ENCODE results near the gene TM4SF4.

The TM4SF4 gene

GRCh38 chr3:149506540-149506939 lies 32.0 kb downstream of the TM4SF4 start:
- DNase-seq = no peak

GRCh38 chr3:149506965-149507364 lies 32.5 kb downstream of the TM4SF4 start:
- no peaks in the 10 kb centered on the region for H3K27me3 ChIP-seq (ENCODE audit: insufficient read depth, low read depth, severe bottlenecking)
- DNase-seq = no peak
- TF ChIP-seq, protein P1, sequence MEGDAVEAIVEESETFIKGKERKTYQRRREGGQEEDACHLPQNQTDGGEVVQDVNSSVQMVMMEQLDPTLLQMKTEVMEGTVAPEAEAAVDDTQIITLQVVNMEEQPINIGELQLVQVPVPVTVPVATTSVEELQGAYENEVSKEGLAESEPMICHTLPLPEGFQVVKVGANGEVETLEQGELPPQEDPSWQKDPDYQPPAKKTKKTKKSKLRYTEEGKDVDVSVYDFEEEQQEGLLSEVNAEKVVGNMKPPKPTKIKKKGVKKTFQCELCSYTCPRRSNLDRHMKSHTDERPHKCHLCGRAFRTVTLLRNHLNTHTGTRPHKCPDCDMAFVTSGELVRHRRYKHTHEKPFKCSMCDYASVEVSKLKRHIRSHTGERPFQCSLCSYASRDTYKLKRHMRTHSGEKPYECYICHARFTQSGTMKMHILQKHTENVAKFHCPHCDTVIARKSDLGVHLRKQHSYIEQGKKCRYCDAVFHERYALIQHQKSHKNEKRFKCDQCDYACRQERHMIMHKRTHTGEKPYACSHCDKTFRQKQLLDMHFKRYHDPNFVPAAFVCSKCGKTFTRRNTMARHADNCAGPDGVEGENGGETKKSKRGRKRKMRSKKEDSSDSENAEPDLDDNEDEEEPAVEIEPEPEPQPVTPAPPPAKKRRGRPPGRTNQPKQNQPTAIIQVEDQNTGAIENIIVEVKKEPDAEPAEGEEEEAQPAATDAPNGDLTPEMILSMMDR (IDR thresholded peaks at IDR 0.05; ENCODE audit: low read depth, low read length) = no peak
- no peak overlapping the region for H3K4me3 ChIP-seq (ENCODE audit: low read depth, low read length)
- no peaks in the 10 kb centered on the region for H3K36me3 ChIP-seq
- H3K9me3 ChIP-seq (ENCODE audit: severe bottlenecking) = no peaks in the 10 kb centered on the region
- H3K27ac ChIP-seq = no peak overlapping the region

More at GRCh38 chr3:149506540-149506939, 32.0 kb downstream of the TM4SF4 start:
- H3K27me3 ChIP-seq (ENCODE audit: insufficient read depth, low read depth, severe bottlenecking) = no peaks in the 10 kb centered on the region
- no peak overlapping the region for H3K27ac ChIP-seq
- H3K4me3 ChIP-seq (ENCODE audit: low read depth, low read length) = no peak overlapping the region
- H3K36me3 ChIP-seq = no peaks in the 10 kb centered on the region
- TF ChIP-seq, protein P1 (IDR thresholded peaks at IDR 0.05; ENCODE audit: low read depth, low read length) = no peak
- no peaks in the 10 kb centered on the region for H3K9me3 ChIP-seq (ENCODE audit: severe bottlenecking)

DNA sequence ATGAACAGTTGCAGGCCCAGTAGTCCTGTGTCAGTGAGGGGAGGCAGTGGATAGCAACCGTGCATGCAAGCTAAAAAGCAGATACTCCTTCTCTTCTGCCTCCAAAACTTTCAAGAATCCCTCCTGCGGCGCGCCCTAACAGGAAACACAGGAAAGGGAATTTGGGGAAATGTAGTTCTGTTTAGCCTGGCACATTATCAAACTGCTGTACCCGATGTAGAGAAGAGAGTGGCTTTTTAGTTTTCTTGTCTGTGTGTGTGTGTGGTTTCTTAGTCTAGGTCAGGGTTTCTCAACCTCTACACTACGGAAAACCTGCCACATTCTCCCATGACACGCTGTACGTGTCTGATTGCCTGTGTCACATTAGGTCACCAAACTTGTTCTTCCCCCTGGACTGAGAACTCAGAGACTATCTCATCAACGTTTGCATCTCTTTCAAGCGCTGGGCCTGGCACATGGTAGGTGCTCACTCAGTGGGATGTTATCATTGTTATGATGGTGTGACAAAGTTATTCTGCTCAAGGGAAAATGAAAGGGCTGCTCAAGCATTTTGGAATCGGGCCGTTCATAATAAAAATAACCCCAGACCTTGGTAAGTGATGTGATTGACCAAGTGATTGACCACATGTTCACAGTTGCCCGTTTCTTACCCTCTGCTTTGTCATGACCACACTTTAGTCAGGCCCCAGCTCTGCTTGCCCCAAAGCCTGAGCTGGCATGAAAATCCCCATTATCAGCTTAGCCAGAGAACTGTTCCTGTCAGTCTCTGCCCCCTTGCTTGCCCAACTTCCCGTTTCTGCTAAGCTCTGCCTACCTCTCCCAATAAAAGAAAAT lies 33.2 kb downstream of the TM4SF4 start:
- H3K9me3 ChIP-seq (ENCODE audit: severe bottlenecking) = no peaks in the 10 kb centered on the region
- no peak for DNase-seq
- no peaks in the 10 kb centered on the region for H3K27me3 ChIP-seq (ENCODE audit: insufficient read depth, low read depth, severe bottlenecking)
- no peak overlapping the region for H3K27ac ChIP-seq
- TF ChIP-seq, protein P1 (IDR thresholded peaks at IDR 0.05; ENCODE audit: low read depth, low read length) = no peak
- no peak overlapping the region for H3K4me3 ChIP-seq (ENCODE audit: low read depth, low read length)
- no peaks in the 10 kb centered on the region for H3K36me3 ChIP-seq

- TF ChIP-seq, protein P1 (IDR thresholded peaks at IDR 0.05; ENCODE audit: low read depth, low read length) = no peak
- Histone ChIP-seq H3K9me3 (ENCODE audit: severe bottlenecking) (no peaks in the 10 kb centered on the region), H3K27me3 (ENCODE audit: insufficient read depth, low read depth, severe bottlenecking) (no peaks in the 10 kb centered on the region), H3K4me3 (ENCODE audit: low read depth, low read length) (no peak overlapping the region), H3K27ac (no peak overlapping the region), H3K36me3 (no peaks in the 10 kb centered on the region)
- DNase-seq = no peak
Observed at GRCh38 chr3:149509526-149509925, 35.0 kb downstream of the TM4SF4 start.

GRCh38 chr3:149510480-149510879 lies 36.0 kb downstream of the TM4SF4 start:
- no peaks in the 10 kb centered on the region for H3K36me3 ChIP-seq
- no peaks in the 10 kb centered on the region for H3K27me3 ChIP-seq (ENCODE audit: insufficient read depth, low read depth, severe bottlenecking)
- H3K27ac ChIP-seq = no peak overlapping the region
- TF ChIP-seq, protein P1 (IDR thresholded peaks at IDR 0.05; ENCODE audit: low read depth, low read length) = no peak
- no peak for DNase-seq
- H3K4me3 ChIP-seq (ENCODE audit: low read depth, low read length) = no peak overlapping the region
- H3K9me3 ChIP-seq (ENCODE audit: severe bottlenecking) = no peaks in the 10 kb centered on the region
